C4-2B (cell line): ENCODE results near the gene AFF2.
A peak's percentile ranks its signal among the peaks of the same experiment; 100 is the strongest.

Source experiments
- H3K27ac ChIP-seq: fragments of 450-650 bp; 2 replicates; pipeline ENCODE4 v1.5.1; 2017
- ZFX ChIP-seq: fragments of 450-650 bp; IDR thresholded peaks from 2 replicates; pipeline ENCODE4 v1.6.1; 2017
- TF ChIP-seq, protein P1 (sequence below): fragments of 450-650 bp; conservative IDR thresholded peaks from 2 replicates; pipeline ENCODE4 v1.5.1; 2017; ENCODE audit warnings: mild to moderate bottlenecking

AFF2 gene

DNA sequence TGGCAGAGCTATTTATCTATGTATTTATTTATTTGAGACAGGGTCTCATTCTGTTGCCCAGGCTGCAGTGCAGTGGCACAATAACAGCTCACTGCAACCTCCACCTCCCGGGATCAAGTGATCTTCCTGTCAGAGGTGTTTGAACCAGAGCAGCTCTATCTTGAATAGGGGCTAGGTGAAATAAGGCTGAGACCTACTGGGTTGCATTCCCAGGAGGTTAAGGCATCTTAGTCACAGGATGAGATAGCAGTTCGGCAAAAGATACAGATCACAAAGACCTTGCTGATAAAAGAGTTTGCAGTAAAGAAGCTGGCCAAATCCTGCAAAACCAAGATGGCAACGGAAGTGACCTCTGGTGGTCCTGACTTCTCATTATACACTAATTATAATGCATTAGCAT lies 501.9 kb downstream of the AFF2 start:
- H3K27ac ChIP-seq, result no peak overlapping the region
- TF ChIP-seq, protein P1, sequence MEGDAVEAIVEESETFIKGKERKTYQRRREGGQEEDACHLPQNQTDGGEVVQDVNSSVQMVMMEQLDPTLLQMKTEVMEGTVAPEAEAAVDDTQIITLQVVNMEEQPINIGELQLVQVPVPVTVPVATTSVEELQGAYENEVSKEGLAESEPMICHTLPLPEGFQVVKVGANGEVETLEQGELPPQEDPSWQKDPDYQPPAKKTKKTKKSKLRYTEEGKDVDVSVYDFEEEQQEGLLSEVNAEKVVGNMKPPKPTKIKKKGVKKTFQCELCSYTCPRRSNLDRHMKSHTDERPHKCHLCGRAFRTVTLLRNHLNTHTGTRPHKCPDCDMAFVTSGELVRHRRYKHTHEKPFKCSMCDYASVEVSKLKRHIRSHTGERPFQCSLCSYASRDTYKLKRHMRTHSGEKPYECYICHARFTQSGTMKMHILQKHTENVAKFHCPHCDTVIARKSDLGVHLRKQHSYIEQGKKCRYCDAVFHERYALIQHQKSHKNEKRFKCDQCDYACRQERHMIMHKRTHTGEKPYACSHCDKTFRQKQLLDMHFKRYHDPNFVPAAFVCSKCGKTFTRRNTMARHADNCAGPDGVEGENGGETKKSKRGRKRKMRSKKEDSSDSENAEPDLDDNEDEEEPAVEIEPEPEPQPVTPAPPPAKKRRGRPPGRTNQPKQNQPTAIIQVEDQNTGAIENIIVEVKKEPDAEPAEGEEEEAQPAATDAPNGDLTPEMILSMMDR, result no peak
- no peak for TF ChIP-seq ZFX

DNA sequence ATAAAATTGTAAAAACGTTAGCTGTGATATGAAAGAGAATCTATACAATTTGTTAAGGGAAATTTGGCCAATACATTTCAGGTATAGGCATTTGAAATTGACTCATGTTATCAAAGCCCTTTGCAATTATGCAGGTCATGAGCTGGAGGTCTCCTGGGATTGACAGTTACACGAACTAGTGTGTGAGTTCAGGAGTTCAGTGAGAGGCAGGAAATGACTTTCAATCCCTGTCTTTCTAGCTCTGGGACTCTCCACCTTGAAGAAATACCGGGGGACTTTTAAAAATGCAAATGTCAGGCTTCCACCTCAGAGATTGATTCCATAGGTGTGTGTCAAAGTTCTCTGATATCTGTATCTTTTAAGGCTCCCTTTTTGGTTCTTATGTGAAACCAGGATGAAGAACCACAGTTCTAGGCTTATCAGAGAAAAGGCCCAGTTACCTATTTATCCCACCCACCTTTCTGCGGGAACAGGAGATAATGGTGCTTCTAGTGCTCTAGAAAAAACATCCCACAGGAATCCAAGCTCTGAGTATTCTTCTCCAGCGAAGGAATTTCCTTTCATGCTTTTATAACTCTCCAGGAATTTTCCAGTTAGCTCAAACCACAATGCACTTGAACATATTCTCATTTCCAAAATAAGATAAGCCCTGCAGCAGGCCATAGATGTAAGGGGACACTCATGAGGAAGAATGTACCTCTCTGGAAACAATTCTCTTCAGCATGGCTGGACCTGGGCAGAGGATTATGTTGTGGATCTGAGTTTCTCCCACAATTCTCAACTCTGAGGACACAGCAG lies 503.6 kb downstream of the AFF2 start:
- no peak overlapping the region for H3K27ac ChIP-seq
- no peak for TF ChIP-seq ZFX
- TF ChIP-seq, protein P1, result no peak

DNA sequence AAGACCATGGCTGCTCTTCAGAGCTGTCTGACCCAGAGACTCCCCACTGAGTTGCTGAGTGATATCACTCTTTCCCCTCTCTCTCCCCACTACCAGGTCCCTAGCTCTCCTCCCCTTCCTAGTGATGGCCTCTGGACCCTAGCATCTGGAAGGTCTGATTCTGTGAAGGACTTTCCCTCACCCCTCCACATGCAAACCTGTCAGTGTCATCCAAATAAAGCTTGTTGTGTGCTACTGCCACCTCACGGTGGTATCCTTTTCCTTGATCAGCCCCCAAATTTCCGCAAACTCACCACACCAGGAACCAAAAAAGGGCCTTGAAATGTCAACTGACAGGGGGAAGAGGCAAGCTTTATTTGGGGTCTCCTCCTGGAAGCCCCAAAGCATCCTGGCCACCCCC lies 504.5 kb downstream of the AFF2 start:
- no peak overlapping the region for H3K27ac ChIP-seq
- no peak for TF ChIP-seq ZFX
- TF ChIP-seq, protein P1, result 0 out of 2 replicates have a peak, but pooled peaks have one; percentile 6

DNA sequence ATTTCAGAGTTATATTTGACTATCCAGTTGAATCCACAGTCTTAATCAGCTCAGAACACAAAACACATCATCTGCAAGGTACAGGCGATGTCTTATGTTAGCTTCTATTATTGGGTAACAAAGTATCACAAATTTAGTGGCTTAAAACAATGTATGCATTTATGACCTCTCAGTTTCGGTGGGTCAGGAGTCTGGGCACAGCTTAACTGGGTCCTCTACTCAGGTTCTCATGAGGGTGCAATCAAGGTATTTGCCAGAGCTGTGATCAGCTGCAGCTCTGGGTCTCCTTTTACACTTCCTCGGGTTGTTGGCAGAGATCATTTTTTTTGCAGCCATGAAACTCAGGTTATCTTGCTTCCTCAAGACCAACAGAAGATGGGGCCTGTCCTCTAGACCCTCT lies 505.8 kb downstream of the AFF2 start:
- no peak overlapping the region for H3K27ac ChIP-seq
- TF ChIP-seq, protein P1, result no peak
- TF ChIP-seq ZFX, result no peak

DNA sequence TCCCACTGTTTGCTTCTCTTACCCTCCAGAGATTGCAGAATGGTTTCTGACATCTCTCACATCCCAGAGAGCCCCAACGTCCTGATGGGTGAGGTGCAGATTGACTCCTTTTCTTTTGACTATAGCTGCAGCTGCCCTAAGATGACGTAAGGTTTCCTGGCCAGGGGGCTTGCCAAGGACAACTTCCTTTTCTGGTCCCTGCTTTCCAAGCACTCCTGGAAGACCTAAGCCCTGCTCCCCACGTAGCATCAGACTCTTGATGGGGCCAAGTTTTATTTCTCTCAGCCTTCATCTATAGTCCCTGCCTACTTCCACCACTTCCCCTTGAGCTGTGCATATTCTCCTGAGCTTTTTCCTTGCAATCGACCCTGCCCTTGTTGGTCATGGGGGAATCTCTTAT lies 507.0 kb downstream of the AFF2 start:
- H3K27ac ChIP-seq, result no peak overlapping the region
- TF ChIP-seq, protein P1, result no peak
- TF ChIP-seq ZFX, result no peak

DNA sequence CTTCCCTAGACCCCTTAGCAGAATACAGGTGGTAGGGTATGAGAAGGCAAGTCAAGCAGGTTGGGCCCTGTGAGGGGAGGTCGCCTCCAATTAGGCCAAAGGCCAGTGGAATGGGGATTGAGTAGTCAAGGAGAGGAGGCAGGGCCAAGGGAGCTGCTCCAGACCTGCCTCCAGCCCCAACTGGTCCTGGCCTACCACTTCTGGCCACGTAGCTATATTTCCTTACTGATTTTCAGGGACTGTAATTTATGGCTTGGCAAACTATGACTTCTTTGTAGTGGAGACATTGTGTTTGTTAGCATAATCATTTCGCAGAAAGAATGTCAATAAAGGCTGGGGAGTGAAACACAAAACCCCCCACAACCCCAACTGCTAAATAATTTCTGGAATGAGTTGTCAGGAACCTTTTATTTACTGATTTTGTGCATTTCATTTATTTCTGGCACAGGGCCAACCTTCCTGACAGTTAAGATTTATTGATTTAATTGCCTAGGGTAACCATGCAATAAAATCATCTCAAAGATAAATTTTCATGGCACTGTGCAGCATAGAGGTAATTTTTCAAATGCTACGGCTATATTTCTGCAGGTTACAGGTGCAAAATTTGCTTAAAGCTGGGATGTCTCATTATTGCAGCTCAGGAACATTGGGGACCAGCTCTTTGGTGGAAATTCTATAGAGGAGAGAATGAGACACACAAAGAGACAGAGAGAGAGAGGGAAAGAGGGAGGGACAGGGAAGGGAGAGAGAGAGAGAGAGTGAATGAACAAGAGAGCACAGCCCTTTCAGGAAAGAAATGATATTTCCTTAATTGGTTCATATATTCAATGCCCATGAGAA lies 509.8 kb downstream of the AFF2 start:
- TF ChIP-seq ZFX, result no peak
- TF ChIP-seq, protein P1, result no peak
- H3K27ac ChIP-seq, result no peak overlapping the region

DNA sequence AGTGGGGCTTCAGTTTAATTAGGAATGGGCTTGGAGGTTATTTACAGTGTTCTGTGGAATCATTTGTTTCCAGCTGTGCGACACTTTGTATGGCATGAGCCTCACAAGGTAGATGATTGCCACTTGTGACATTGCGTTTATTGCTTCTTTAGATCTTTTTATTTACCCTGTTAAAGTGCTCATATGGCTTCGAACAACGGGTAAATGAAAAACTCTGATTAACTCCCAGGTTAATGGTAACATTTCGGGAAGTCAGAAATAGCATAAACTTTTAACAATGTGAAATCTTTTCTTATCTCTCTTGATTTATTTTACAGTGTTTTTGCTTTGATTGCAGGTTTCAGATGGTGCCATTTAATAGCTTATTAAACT lies 510.4 kb downstream of the AFF2 start:
- TF ChIP-seq, protein P1, result no peak

More for the DNA sequence above, 510.4 kb downstream of the AFF2 start:
- H3K27ac ChIP-seq, result no peak overlapping the region
